GM12873 (cell line): ENCODE data around the gene UBA1.

ENCODE experiments used
- CTCF ChIP-seq: IDR thresholded peaks from 2 replicates; pipeline ENCODE4 v1.5.1; 2012; ENCODE audit warnings: low read depth, mild to moderate bottlenecking, moderate library complexity, low read length, control low read depth; ENCODE audit not compliant: insufficient read depth; ENCODE audit errors: missing control alignments

The UBA1 gene

GRCh38 chrX:47182106-47182700, 11.4 kb upstream of the UBA1 start:
- TF ChIP-seq CTCF, result no peak

GRCh38 chrX:47184486-47184885, 9.1 kb upstream of the UBA1 start:
- no peak for TF ChIP-seq CTCF

- TF ChIP-seq CTCF, result no peak
Measured at GRCh38 chrX:47185241-47185640, 8.4 kb upstream of the UBA1 start.

- no peak for TF ChIP-seq CTCF
Measured at GRCh38 chrX:47186096-47186740, 7.4 kb upstream of the UBA1 start.

GRCh38 chrX:47187106-47187677, 6.4 kb upstream of the UBA1 start:
- TF ChIP-seq CTCF, result no peak

GRCh38 chrX:47189906-47190305, 3.7 kb upstream of the UBA1 start:
- TF ChIP-seq CTCF, result no peak

- TF ChIP-seq CTCF, result no peak
Measured at GRCh38 chrX:47190445-47191269, 3.0 kb upstream of the UBA1 start.
